Hepatocyte (in vitro differentiated cells): ENCODE measurements around the gene CBX5.

Experiments
- EZH2 ChIP-seq: fragments of 200-600 bp; sonication (generic); IDR thresholded peaks from 2 replicates; pipeline ENCODE4 v1.6.1; 2016; ENCODE audit warnings: antibody characterized with exemption, mild to moderate bottlenecking, borderline replicate concordance
- EZH2phosphoT487 ChIP-seq: fragments of 200-600 bp; sonication (generic); IDR thresholded peaks from one replicate; pipeline ENCODE4 v1.6.1; 2018; ENCODE audit warnings: antibody characterized with exemption, mild to moderate bottlenecking, low read depth, moderate library complexity; ENCODE audit not compliant: unreplicated experiment, severe bottlenecking
- TF ChIP-seq, protein P1 (sequence below): fragments of 200-600 bp; sonication (generic); IDR thresholded peaks from 2 replicates; pipeline ENCODE4 v1.5.1; 2016; ENCODE audit warnings: antibody characterized with exemption, mild to moderate bottlenecking; ENCODE audit not compliant: poor library complexity

DNA sequence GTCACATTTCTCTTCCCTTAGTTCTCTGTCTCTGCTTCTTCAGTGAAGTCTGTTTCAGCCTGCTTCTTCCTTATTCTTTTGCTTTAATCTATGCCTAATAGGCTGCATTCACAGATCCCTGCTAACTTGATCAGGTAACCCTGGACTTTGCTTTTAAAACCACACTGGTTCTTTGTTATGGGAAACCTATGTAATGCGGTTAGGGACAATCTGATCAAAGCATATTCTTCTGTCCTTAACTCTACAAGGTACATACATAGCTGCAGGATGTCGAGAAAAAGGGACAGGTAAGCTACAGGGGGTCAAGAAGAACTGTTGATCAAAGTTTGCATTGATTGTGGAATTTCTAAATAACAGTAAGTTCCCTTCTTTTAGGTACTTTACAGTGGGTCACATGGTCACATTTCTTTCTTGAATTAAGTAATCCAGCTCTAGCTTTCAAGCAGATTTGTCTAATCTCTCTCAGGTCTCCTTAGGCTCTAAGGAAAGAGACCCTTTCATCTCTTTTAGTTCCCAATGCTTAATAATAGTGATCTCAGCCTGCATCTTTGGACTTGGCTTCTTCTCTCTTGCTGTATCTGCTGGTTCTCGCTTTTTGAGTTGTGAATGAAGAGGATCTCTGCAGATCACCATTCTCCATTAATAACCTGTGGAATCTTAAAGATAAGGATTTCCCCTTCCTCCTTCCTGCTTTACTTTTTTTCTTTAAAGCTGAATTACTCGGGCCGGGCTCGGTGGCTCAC lies 48.8 kb upstream of the CBX5 start:
- TF ChIP-seq, protein P1, sequence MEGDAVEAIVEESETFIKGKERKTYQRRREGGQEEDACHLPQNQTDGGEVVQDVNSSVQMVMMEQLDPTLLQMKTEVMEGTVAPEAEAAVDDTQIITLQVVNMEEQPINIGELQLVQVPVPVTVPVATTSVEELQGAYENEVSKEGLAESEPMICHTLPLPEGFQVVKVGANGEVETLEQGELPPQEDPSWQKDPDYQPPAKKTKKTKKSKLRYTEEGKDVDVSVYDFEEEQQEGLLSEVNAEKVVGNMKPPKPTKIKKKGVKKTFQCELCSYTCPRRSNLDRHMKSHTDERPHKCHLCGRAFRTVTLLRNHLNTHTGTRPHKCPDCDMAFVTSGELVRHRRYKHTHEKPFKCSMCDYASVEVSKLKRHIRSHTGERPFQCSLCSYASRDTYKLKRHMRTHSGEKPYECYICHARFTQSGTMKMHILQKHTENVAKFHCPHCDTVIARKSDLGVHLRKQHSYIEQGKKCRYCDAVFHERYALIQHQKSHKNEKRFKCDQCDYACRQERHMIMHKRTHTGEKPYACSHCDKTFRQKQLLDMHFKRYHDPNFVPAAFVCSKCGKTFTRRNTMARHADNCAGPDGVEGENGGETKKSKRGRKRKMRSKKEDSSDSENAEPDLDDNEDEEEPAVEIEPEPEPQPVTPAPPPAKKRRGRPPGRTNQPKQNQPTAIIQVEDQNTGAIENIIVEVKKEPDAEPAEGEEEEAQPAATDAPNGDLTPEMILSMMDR: no peak
- TF ChIP-seq EZH2phosphoT487 (no peak), EZH2 (no peak)
